Astrocyte of the spinal cord (primary cell): ENCODE measurements around the gene NHERF1.
A peak's percentile ranks its signal among the peaks of the same experiment; 100 is the strongest.

Experiments
- DNase-seq: peaks from one replicate; pipeline ENCODE4 v3.0.0; 2011; ENCODE audit warnings: low read depth, low spot score
- H3K4me3 ChIP-seq: 2 replicates; pipeline ENCODE4 v1.5.1; 2011; ENCODE audit warnings: low read depth, mild to moderate bottlenecking, low read length, moderate library complexity
- in situ Hi-C: cut with HindIII; loops from 2 replicates; pipeline ENCODE4 v1.10.0; 2017; ENCODE audit warnings: low sequenced_read_pairs
- TF ChIP-seq, protein P1 (sequence below): IDR thresholded peaks from 2 replicates; pipeline ENCODE4 v1.5.1; 2012; ENCODE audit warnings: low read depth, mild to moderate bottlenecking, low read length, inconsistent platforms

NHERF1 gene

DNA sequence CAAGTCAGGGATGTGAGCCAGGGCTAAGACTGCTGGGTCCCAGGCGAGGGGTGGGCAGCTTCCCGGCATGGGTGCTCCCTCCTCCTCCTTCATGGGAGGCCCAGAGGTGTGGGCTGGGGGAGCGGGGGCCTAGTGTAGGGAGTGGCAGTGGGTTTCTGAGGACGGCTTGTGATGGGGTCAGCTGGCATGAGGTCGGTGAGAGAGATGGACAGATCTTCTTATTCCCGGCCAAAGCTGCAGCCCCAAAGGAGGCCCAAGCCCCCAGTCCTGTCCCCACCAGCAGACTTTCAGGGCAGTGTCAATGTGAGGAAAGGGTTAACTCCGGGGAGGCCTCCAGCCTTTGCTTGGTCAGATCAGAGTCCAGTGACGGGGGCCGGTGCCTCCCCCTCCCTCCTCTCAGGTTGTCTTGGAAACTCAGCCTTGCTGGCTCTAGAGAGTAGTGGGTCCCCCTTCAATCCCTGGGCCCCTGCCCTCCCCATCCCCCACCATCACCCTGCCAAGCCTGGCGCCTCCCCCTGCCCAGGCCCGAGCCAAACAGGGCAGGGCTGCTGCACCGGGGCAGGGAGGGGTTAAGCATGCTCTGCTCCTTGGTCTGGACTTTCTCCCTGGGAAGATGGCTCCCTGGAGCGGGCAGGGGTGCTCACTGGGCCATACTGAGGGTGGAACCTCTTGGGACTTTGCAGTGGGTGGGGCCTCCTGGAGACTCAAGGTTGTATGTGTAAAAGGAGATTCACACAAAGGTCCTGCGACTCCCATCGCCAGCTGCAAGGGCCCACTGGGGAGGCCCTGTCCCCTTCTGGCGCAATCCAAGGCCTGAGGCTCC, 15.3 kb downstream of the NHERF1 start:
- DNase-seq = no peak
- in situ Hi-C loops = no loop called here
- TF ChIP-seq, protein P1, sequence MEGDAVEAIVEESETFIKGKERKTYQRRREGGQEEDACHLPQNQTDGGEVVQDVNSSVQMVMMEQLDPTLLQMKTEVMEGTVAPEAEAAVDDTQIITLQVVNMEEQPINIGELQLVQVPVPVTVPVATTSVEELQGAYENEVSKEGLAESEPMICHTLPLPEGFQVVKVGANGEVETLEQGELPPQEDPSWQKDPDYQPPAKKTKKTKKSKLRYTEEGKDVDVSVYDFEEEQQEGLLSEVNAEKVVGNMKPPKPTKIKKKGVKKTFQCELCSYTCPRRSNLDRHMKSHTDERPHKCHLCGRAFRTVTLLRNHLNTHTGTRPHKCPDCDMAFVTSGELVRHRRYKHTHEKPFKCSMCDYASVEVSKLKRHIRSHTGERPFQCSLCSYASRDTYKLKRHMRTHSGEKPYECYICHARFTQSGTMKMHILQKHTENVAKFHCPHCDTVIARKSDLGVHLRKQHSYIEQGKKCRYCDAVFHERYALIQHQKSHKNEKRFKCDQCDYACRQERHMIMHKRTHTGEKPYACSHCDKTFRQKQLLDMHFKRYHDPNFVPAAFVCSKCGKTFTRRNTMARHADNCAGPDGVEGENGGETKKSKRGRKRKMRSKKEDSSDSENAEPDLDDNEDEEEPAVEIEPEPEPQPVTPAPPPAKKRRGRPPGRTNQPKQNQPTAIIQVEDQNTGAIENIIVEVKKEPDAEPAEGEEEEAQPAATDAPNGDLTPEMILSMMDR = no peak
- H3K4me3 ChIP-seq = no peak overlapping the region

- H3K4me3 ChIP-seq = no peak overlapping the region
- DNase-seq = no peak
- TF ChIP-seq, protein P1 = no peak
- in situ Hi-C loops = no loop called here
These were observed 16.4 kb downstream of the NHERF1 start for GRCh38 chr17:74764751-74765286.

- in situ Hi-C loops = no loop called here
- H3K4me3 ChIP-seq = no peak overlapping the region
- no peak for DNase-seq
- TF ChIP-seq, protein P1 = no peak
These were observed 18.0 kb downstream of the NHERF1 start for GRCh38 chr17:74766413-74766812.

- H3K4me3 ChIP-seq = no peak overlapping the region
- TF ChIP-seq, protein P1 = no peak
- in situ Hi-C loops = no loop called here
These were observed 18.7 kb downstream of the NHERF1 start for GRCh38 chr17:74767111-74767516.

GRCh38 chr17:74768069-74768762, 19.8 kb downstream of the NHERF1 start:
- no peak overlapping the region for H3K4me3 ChIP-seq
- TF ChIP-seq, protein P1 = no peak
- peak; percentile 68 for DNase-seq
- in situ Hi-C loops = no loop called here

More at GRCh38 chr17:74767111-74767516, 18.7 kb downstream of the NHERF1 start:
- no peak for DNase-seq

DNA sequence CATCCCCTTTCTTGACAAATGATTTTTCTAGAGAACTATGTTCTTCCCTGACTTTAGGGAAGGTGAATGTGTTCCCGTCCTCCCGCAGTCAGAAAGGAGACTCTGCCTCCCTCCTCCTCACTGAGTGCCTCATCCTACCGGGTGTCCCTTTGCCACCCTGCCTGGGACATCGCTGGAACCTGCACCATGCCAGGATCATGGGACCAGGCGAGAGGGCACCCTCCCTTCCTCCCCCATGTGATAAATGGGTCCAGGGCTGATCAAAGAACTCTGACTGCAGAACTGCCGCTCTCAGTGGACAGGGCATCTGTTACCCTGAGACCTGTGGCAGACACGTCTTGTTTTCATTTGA, 20.3 kb downstream of the NHERF1 start:
- TF ChIP-seq, protein P1 = no peak

More for the DNA sequence above, 20.3 kb downstream of the NHERF1 start:
- DNase-seq = no peak
- H3K4me3 ChIP-seq = no peak overlapping the region
- in situ Hi-C loops = no loop called here
